Heart left ventricle (tissue), 16 donors: ENCODE measurements around the gene CAMTA1. TPM values are rescaled to one million over a fixed set of nuclear protein-coding genes. Genes with fewer than 3 reads are reported as not detected.

Experiments used
- ATAC-seq, 4 donors: fragments of 200-7000 bp; cut with Tn5 transposase; one replicate each; pipeline ENCODE4 v1.9.1; 2020 to 2022; ENCODE audit warnings: moderate library complexity in 4 of 4, mild to moderate bottlenecking in 3 of 4, moderate number of reproducible peaks in 1 of 4
- DNase-seq, 5 donors: peaks; one replicate each; pipeline ENCODE4 v3.0.0-alpha.2; 2020
- H3K27ac ChIP-seq, 12 donors: fragments of 200-600 bp; sonication (generic) in 4 of 12; one replicate each; pipeline versions ENCODE4 v1.5.0 to v1.8.0; 2016 to 2022; ENCODE audit warnings: mild to moderate bottlenecking in 2 of 12
- H3K27me3 ChIP-seq, 9 donors: fragments of 200-600 bp; sonication (generic) in 2 of 9; one replicate each; pipeline versions ENCODE4 v1.5.1 to v1.8.0; 2016 to 2022; ENCODE audit warnings: mild to moderate bottlenecking in 3 of 9
- H3K36me3 ChIP-seq, 9 donors: fragments of 200-600 bp; sonication (generic) in 2 of 9; one replicate each; pipeline versions ENCODE4 v1.5.0 to v1.8.0; 2018 to 2022; ENCODE audit warnings: mild to moderate bottlenecking in 2 of 9
- H3K4me1 ChIP-seq, 12 donors: fragments of 200-600 bp; sonication (generic) in 4 of 12; one replicate each; pipeline versions ENCODE4 v1.5.0 to v1.8.0; 2016 to 2022; ENCODE audit warnings: mild to moderate bottlenecking in 3 of 12
- H3K4me3 ChIP-seq, 12 donors: fragments of 200-600 bp; sonication (generic) in 4 of 12; one replicate each; pipeline versions ENCODE4 v1.5.0 to v1.8.0; 2017 to 2022; ENCODE audit warnings: mild to moderate bottlenecking in 9 of 12, moderate library complexity in 4 of 12
- H3K9me3 ChIP-seq, 12 donors: fragments of 200-600 bp; sonication (generic) in 4 of 12; one replicate each; pipeline versions ENCODE4 v1.5.0 to v1.8.0; 2016 to 2022; ENCODE audit warnings: mild to moderate bottlenecking in 1 of 12
- CTCF ChIP-seq, 12 donors: fragments of 200-600 bp; sonication (generic) in 4 of 12; IDR thresholded peaks; one replicate each; pipeline versions ENCODE4 v1.5.0 to v1.8.0; 2018 to 2022; ENCODE audit warnings: antibody characterized with exemption in 12 of 12, mild to moderate bottlenecking in 5 of 12
- POLR2A ChIP-seq, 2 donors: fragments of 450-650 bp; IDR thresholded peaks; one replicate each; pipeline ENCODE4 v1.6.1; 2017; ENCODE audit warnings: antibody characterized with exemption in 2 of 2, mild to moderate bottlenecking in 2 of 2, moderate library complexity in 2 of 2
- WGBS, 4 donors: extraction: QIAGEN DNeasy Blood & Tissue Kit in 2 of 4; methylation state at CpG; one replicate each; pipeline versions ENCODE4 v1.1.5 to v1.1.7; 2013 to 2018; 5-methylcytosine and 5-hydroxymethylcytosine counted together
- intact Hi-C, 10 donors: fragments of 100-400 bp; cut with DNase I; formaldehyde crosslinking; loops; one replicate each; pipeline versions ENCODE4 v1.11.1 to v1.14.2; 2022
- polyA plus RNA-seq, 2 donors: library from polyadenylated mRNA; stranded (reverse); fragments of 200-250 nt; gene quantifications; one replicate each; pipeline ENCODE4 v1.2.3, GENCODE V29; 2013
- total RNA-seq, 9 donors: library from RNA; depleted of rRNA in 2 of 9; stranded (reverse); fragments of >200 nt in 2 of 9; fragmentation: NEBNext Ultra II Directional in 3 of 9; extraction: Animal tissue kit (Norgen Biotek cat#: 25700) in 3 of 9; gene quantifications; one replicate each; pipeline versions ENCODE4 v1.1.0 to v1.2.4, GENCODE V29; 2016 to 2023
- donor health status: ischemic (EF 13 %, LVEDD 7.1; RV severe dilation, severe dysfunction).
- donor health status: healthy with polysubstance abuse.
- donor health status: DM: no; HTN: yes; CAD: no.
- donor health status: DM: no; HTN: no; CAD: no.
- donor health status: ischemic (EF 25% LVEDD 6.9; RV normal size, moderate dysfunction).
- donor health status: ischemic (EF 25% LVEDD 5.7; RV mildly dilated, moderate dysfunction).
- donor health status: healthy.
- donor health status: DM: yes; HTN: yes; CAD: no.
- donor health status: ischemic (EF 35%, LVEDD 5.7; RV mildly dilated, moderate dysfunction).
- donor health status: nonischemic (EF 11% LVEDD 7.7; RV severe dilation, severe dysfunction).
- donor health status: DM: yes; HTN: yes; CAD: no.
- donor health status: PGD.
- donor health status: ischemic (EF 29% LVEDD 5.4; RV normal size, mild dysfunction).
- donor health status: nonischemic (EF 23%, LVEDD 6.1; RV moderate dilation, normal function).

The CAMTA1 gene
- total and polyA plus RNA-seq, 11 donors: 114 to 303 (median 137) TPM

- Histone ChIP-seq H3K4me1 (peaks cover 0 to 6% (median 0%) of the 10 kb centered on the region in 12 donors), H3K27ac (no peak overlapping the region), H3K4me3 (no peak overlapping the region), H3K9me3 (peaks cover 0 to 5% (median 0%) of the 10 kb centered on the region in 12 donors), H3K27me3 (no peaks in the 10 kb centered on the region), H3K36me3 (no peaks in the 10 kb centered on the region)
- intact Hi-C loops: loop anchor here in 1 of 10 donors (10.0 kb wide), 1 partner anchor 51 kb away; no protein-coding TSS in a partner anchor
- TF ChIP-seq CTCF (IDR thresholded peaks at IDR 0.05) (no peak), POLR2A (IDR thresholded peaks at IDR 0.05) (no peak)
- no peak for DNase-seq
- WGBS, 4 donors: 86 to 92% (median 91%) methylated on average over 8 of the region's 8 CpGs
- ATAC-seq: no peak
Observed at GRCh38 chr1:6775261-6776043, 9.8 kb upstream of the CAMTA1 start.

DNA sequence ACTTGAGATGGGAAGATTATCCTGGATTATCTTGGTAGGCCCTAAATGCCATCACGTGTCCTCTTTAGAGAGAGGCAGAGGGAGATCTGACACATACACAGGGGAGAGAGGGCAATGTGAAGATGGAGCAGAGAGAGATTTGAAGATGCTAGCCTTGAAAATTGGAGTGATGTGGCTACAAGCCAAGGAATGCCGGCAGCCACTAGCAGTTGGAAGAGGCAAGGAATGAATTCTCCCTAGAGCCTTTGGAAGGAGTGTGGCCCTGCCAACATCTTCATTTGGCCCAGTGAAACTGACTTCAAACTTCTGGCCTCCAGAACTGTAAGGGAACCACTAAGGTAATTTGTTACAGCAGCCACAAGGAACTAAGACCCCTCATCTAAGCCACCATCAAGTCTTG is 8.9 kb upstream of the CAMTA1 start:
- WGBS, 4 donors: 86 to 97% (median 93%) methylated on average over 2 of the region's 2 CpGs
- intact Hi-C loops: loop anchor here in 1 of 10 donors (10.0 kb wide), 1 partner anchor 52 kb away; no protein-coding TSS in a partner anchor
- Histone ChIP-seq H3K27me3 (no peaks in the 10 kb centered on the region), H3K36me3 (no peaks in the 10 kb centered on the region), H3K9me3 (peaks cover 0 to 5% (median 0%) of the 10 kb centered on the region in 12 donors), H3K27ac (no peak overlapping the region), H3K4me1 (no peaks in the 10 kb centered on the region), H3K4me3 (no peak overlapping the region)
- DNase-seq (no peak), ATAC-seq (no peak)
- TF ChIP-seq CTCF (IDR thresholded peaks at IDR 0.05) (no peak), POLR2A (IDR thresholded peaks at IDR 0.05) (no peak)

- ATAC-seq (no peak), DNase-seq (no peak)
- intact Hi-C loops: loop anchor here in 1 of 10 donors (10.0 kb wide), 1 partner anchor 52 kb away; no protein-coding TSS in a partner anchor
- Histone ChIP-seq H3K36me3 (no peaks in the 10 kb centered on the region), H3K27me3 (no peaks in the 10 kb centered on the region), H3K4me3 (no peak overlapping the region), H3K4me1 (no peaks in the 10 kb centered on the region), H3K9me3 (peaks cover 0 to 5% (median 0%) of the 10 kb centered on the region in 12 donors), H3K27ac (no peak overlapping the region)
- WGBS, 4 donors: 71 to 77% (median 73%) methylated on average over 7 of the region's 7 CpGs
- TF ChIP-seq CTCF (IDR thresholded peaks at IDR 0.05) (no peak), POLR2A (IDR thresholded peaks at IDR 0.05) (no peak)
Observed at GRCh38 chr1:6776895-6777294, 8.4 kb upstream of the CAMTA1 start.

- no peak for TF ChIP-seq CTCF (IDR thresholded peaks at IDR 0.05)
- no peak for TF ChIP-seq POLR2A (IDR thresholded peaks at IDR 0.05)
- Histone ChIP-seq H3K27ac (no peak overlapping the region), H3K36me3 (no peaks in the 10 kb centered on the region), H3K27me3 (no peaks in the 10 kb centered on the region), H3K9me3 (peaks cover 0 to 5% (median 0%) of the 10 kb centered on the region in 12 donors), H3K4me3 (no peak overlapping the region), H3K4me1 (no peaks in the 10 kb centered on the region)
- intact Hi-C loops: loop anchor here in 1 of 10 donors (10.0 kb wide), 1 partner anchor 53 kb away; no protein-coding TSS in a partner anchor
- ATAC-seq (no peak), DNase-seq (no peak)
- WGBS, 4 donors: 83 to 87% (median 83%) methylated on average over 7 of the region's 7 CpGs
Observed at GRCh38 chr1:6777813-6778212, 7.4 kb upstream of the CAMTA1 start.
